MCF 10A (cell line): ENCODE data around the gene DUSP11. TPM values are rescaled to one million over a fixed set of nuclear protein-coding genes. Genes with fewer than 3 reads are reported as not detected.

Source experiments
- BruUV-seq: library from RNA; stranded (reverse); fragments of 400-500 nt; replicated peaks from 2 replicates; lab custom pipeline; 2021; lab: Mats Ljungman, UMichigan
- CTCF ChIA-PET: fragments of 300-600 bp; sonication (Branson Sonifier 250); formaldehyde crosslinking; extraction: SDS; loops from one replicate; lab custom pipeline; 2021; ENCODE audit warnings: antibody characterized with exemption, inconsistent platforms; lab: Yijun Ruan, JAX
- POLR2A ChIA-PET: fragments of 300-600, 350-650 bp; sonication (Branson Sonifier 250); formaldehyde crosslinking; extraction: SDS; loops from one replicate; lab custom pipeline; 2020; ENCODE audit warnings: antibody characterized with exemption, inconsistent platforms; lab: Yijun Ruan, JAX
- DNase-seq: peaks from one replicate; pipeline ENCODE4 v3.0.0-alpha.2; 2018; ENCODE audit not compliant: unreplicated experiment
- H3K27ac Mint-ChIP-seq: one replicate; pipeline ENCODE4 v1.8.0; 2022; ENCODE audit warnings: mild to moderate bottlenecking, low read depth, mixed read lengths; ENCODE audit not compliant: unreplicated experiment
- H3K27me3 Mint-ChIP-seq: one replicate; pipeline ENCODE4 v1.8.0; 2022; ENCODE audit warnings: mixed read lengths; ENCODE audit not compliant: insufficient read depth, unreplicated experiment
- H3K36me3 Mint-ChIP-seq: one replicate; pipeline ENCODE4 v1.8.0; 2022; ENCODE audit warnings: mild to moderate bottlenecking, moderate library complexity, mixed read lengths; ENCODE audit not compliant: insufficient read depth, unreplicated experiment
- H3K4me1 Mint-ChIP-seq: one replicate; pipeline ENCODE4 v1.8.0; 2022; ENCODE audit warnings: mixed read lengths; ENCODE audit not compliant: insufficient read depth, unreplicated experiment
- H3K4me3 Mint-ChIP-seq: one replicate; pipeline ENCODE4 v1.8.0; 2022; ENCODE audit warnings: mild to moderate bottlenecking, moderate library complexity, mixed read lengths; ENCODE audit not compliant: unreplicated experiment
- H3K9me3 Mint-ChIP-seq: one replicate; pipeline ENCODE4 v1.8.0; 2022; ENCODE audit warnings: mixed read lengths; ENCODE audit not compliant: unreplicated experiment
- CTCF ChIP-seq: fragments of 200-600 bp; IDR thresholded peaks from one replicate; pipeline ENCODE4 v1.8.0; 2022; ENCODE audit warnings: antibody characterized with exemption, mild to moderate bottlenecking; ENCODE audit not compliant: unreplicated experiment
- intact Hi-C: fragments of 100-400 bp; cut with micrococcal nuclease; formaldehyde crosslinking; loops from 2 replicates; pipeline ENCODE4 v1.14.1; 2022
- total RNA-seq: library from RNA; stranded (reverse); gene quantifications from 2 replicates; pipeline ENCODE4 v1.2.3, GENCODE V29; 2022

Gene DUSP11
- total RNA-seq, 1 experiment from 2014 or later: 45.0 TPM

GRCh38 chr2:73823416-73823815 lies 43.5 kb upstream of the DUSP11 start:
- Mint-ChIP-seq H3K27ac (no peak overlapping the region), H3K4me1 (no peaks in the 10 kb centered on the region), H3K27me3 (no peaks in the 10 kb centered on the region), H3K9me3 (no peaks in the 10 kb centered on the region), H3K36me3 (no peaks in the 10 kb centered on the region), H3K4me3 (no peak overlapping the region)
- ChIA-PET POLR2A (interaction anchor here (1.0 to 2.1 kb wide), 3 partner anchors 324 to 355 kb away, joined by 5 to 9 read pairs (median 8); partner anchors contain the start of genes BOLA3 and MOB1A), CTCF (interaction anchor here (0.5 to 7.4 kb wide), 28 partner anchors 8 to 646 kb away, joined by 3 to 137 read pairs (median 4); partner anchors contain the start of gene BOLA3)
- intact Hi-C loops: no loop called here
- no peak for DNase-seq
- no TSS peak for BruUV-seq
- no peak for TF ChIP-seq CTCF

- no peaks in the 10 kb centered on the region for H3K9me3 Mint-ChIP-seq
- no TSS peak for BruUV-seq
- ChIA-PET CTCF (interaction anchor here (0.7 to 7.4 kb wide), 14 partner anchors 12 to 512 kb away, joined by 3 to 137 read pairs (median 4); partner anchors contain the start of gene BOLA3), POLR2A (interaction anchor here (2.1 kb wide), 1 partner anchor 325 kb away, joined by 8 read pairs; the partner anchor contains the start of gene BOLA3)
- no peak for DNase-seq
- no peaks in the 10 kb centered on the region for H3K4me1 Mint-ChIP-seq
- no peaks in the 10 kb centered on the region for H3K36me3 Mint-ChIP-seq
- no peak overlapping the region for H3K27ac Mint-ChIP-seq
- H3K4me3 Mint-ChIP-seq: no peak overlapping the region
- intact Hi-C loops: no loop called here
- no peaks in the 10 kb centered on the region for H3K27me3 Mint-ChIP-seq
- TF ChIP-seq CTCF: no peak
These were observed 43.1 kb upstream of the DUSP11 start for GRCh38 chr2:73822991-73823390.

GRCh38 chr2:73822276-73822675 lies 42.4 kb upstream of the DUSP11 start:
- H3K27ac Mint-ChIP-seq: no peak overlapping the region
- no peaks in the 10 kb centered on the region for H3K36me3 Mint-ChIP-seq
- no peaks in the 10 kb centered on the region for H3K9me3 Mint-ChIP-seq
- intact Hi-C loops: no loop called here
- ChIA-PET POLR2A (interaction anchor here (2.1 kb wide), 1 partner anchor 325 kb away, joined by 8 read pairs; the partner anchor contains the start of gene BOLA3), CTCF (interaction anchor here (0.6 to 7.4 kb wide), 14 partner anchors 9 to 513 kb away, joined by 3 to 137 read pairs (median 4); partner anchors contain the start of gene BOLA3)
- no peaks in the 10 kb centered on the region for H3K4me1 Mint-ChIP-seq
- no peaks in the 10 kb centered on the region for H3K27me3 Mint-ChIP-seq
- H3K4me3 Mint-ChIP-seq: no peak overlapping the region
- no peak for DNase-seq
- no peak for TF ChIP-seq CTCF
- BruUV-seq: no TSS peak

- DNase-seq: no peak
- intact Hi-C loops: no loop called here
These were observed 41.8 kb upstream of the DUSP11 start for GRCh38 chr2:73821669-73822068.

More at GRCh38 chr2:73821669-73822068, 41.8 kb upstream of the DUSP11 start:
- H3K27me3 Mint-ChIP-seq: no peaks in the 10 kb centered on the region
- BruUV-seq: no TSS peak
- H3K9me3 Mint-ChIP-seq: no peaks in the 10 kb centered on the region
- no peak for TF ChIP-seq CTCF
- ChIA-PET CTCF (interaction anchor here (0.6 to 7.4 kb wide), 8 partner anchors 10 to 440 kb away, joined by 3 to 137 read pairs (median 6); partner anchors contain the start of gene BOLA3), POLR2A (interaction anchor here (0.6 to 1.2 kb wide), 2 partner anchors 108 to 619 kb away, joined by 3 read pairs; no protein-coding TSS in a partner anchor)
- no peaks in the 10 kb centered on the region for H3K36me3 Mint-ChIP-seq
- no peak overlapping the region for H3K4me3 Mint-ChIP-seq
- H3K4me1 Mint-ChIP-seq: no peaks in the 10 kb centered on the region
- H3K27ac Mint-ChIP-seq: no peak overlapping the region
